ENCODE measurements around the gene DIS3L2.

GRCh38 chr2:232264081-232264480, 302.6 kb downstream of the DIS3L2 start:
- TF ChIP-seq POLR2A (IDR thresholded peaks at IDR 0.05) (no peak), CTCF (IDR thresholded peaks at IDR 0.05) (no peak), POLR2AphosphoS5 (IDR thresholded peaks at IDR 0.05) (no peak), EP300 (IDR thresholded peaks at IDR 0.05) (no peak)
